HuH-7.5 (cell line): ENCODE data around the gene SPNS1.
"Not testable (repeated sequence)": the region's sequence is repeated elsewhere in the genome, so short reads cannot be mapped to it uniquely, and the experiment has no call there.

ENCODE experiments used
- DNase-seq: peaks from one replicate; pipeline ENCODE4 v3.0.0; 2011; ENCODE audit warnings: low spot score

Gene SPNS1

GRCh38 chr16:28974437-28975157 is at the start of gene SPNS1:
TSS of gene SPNS1 (plus strand) at chr16:28974778. CDS start at chr16:28975152, 374 bp downstream.
- DNase-seq, result peak; percentile 98

GRCh38 chr16:28925386-28926228 is 49.0 kb upstream of the SPNS1 start:
- peak; percentile 61 for DNase-seq

GRCh38 chr16:28926284-28926683 is 48.3 kb upstream of the SPNS1 start:
- DNase-seq, result not testable (repeated sequence)

- DNase-seq, result no peak
These were observed 46.8 kb upstream of the SPNS1 start for GRCh38 chr16:28927815-28928214.

- no peak for DNase-seq
These were observed 44.4 kb upstream of the SPNS1 start for GRCh38 chr16:28930203-28930602.

GRCh38 chr16:28930652-28931051 is 43.9 kb upstream of the SPNS1 start:
- DNase-seq, result no peak

GRCh38 chr16:28931801-28932225 is 42.8 kb upstream of the SPNS1 start, which contains the start of gene CD19:
TSS of gene CD19 (plus strand) at chr16:28931971. CDS start at chr16:28932001, 30 bp downstream.
- no peak for DNase-seq

GRCh38 chr16:28932339-28933141 is 42.0 kb upstream of the SPNS1 start:
- no peak for DNase-seq

- no peak for DNase-seq
These were observed 41.4 kb upstream of the SPNS1 start for GRCh38 chr16:28933171-28933570.

GRCh38 chr16:28935346-28935745 is 39.2 kb upstream of the SPNS1 start:
- DNase-seq, result no peak

GRCh38 chr16:28935924-28936783 is 38.4 kb upstream of the SPNS1 start:
- peak; percentile 48 for DNase-seq

- no peak for DNase-seq
These were observed 37.8 kb upstream of the SPNS1 start for GRCh38 chr16:28936784-28937155.

GRCh38 chr16:28937222-28937876 is 37.2 kb upstream of the SPNS1 start:
- no peak for DNase-seq

- no peak for DNase-seq
These were observed 35.9 kb upstream of the SPNS1 start for GRCh38 chr16:28938721-28939120.

GRCh38 chr16:28939825-28940224 is 34.8 kb upstream of the SPNS1 start:
- DNase-seq, result not testable (repeated sequence)

- no peak for DNase-seq
These were observed 31.3 kb upstream of the SPNS1 start for GRCh38 chr16:28943281-28943680.

GRCh38 chr16:28946681-28947080 is 27.9 kb upstream of the SPNS1 start:
- DNase-seq, result no peak

GRCh38 chr16:28950648-28951409 is 23.7 kb upstream of the SPNS1 start, which contains the start of gene NFATC2IP:
TSS of gene NFATC2IP (plus strand) at chr16:28950937. CDS start at chr16:28951012, 75 bp downstream.
- peak; percentile 95 for DNase-seq

- DNase-seq, result no peak
These were observed 23.1 kb upstream of the SPNS1 start for GRCh38 chr16:28951410-28951943.

- no peak for DNase-seq
These were observed 16.4 kb upstream of the SPNS1 start for GRCh38 chr16:28958216-28958615.
